Activated CD8-positive, alpha-beta T cell treated with anti-CD3 and anti-CD28 coated beads, Interleukin-2, amount 10 ng/mL, durations not matched to agents 7 days and 5 days (primary cell): ENCODE results near the gene SPG7. TPM values are rescaled to one million over a fixed set of nuclear protein-coding genes. Genes with fewer than 3 reads are reported as not detected.

Source experiments
- total RNA-seq, 2 experiments: library from RNA; stranded (reverse); gene quantifications; one replicate each; pipeline ENCODE4 v1.2.3, GENCODE V29; 2021

The SPG7 gene
- total RNA-seq, 2 experiments from 2014 or later: 94.7 to 98.4 TPM

Other genes starting within 250 kb of the SPG7 start
- 100 to 1,000 TPM; 157 to 175 TPM for gene ANKRD11, start 17.8 kb upstream of the SPG7 start, total RNA-seq
- 1,000 to 10,000 TPM; 1,842 to 1,844 TPM for gene RPL13, start 52.3 kb downstream of the SPG7 start, total RNA-seq
- gene CPNE7, start 67.4 kb downstream of the SPG7 start, total RNA-seq: 1 to 10 TPM; 1.1 to 1.8 TPM
- not detected for gene DPEP1, start 105.2 kb downstream of the SPG7 start, total RNA-seq
- 10 to 100 TPM; 95.7 to 98.9 TPM for gene CHMP1A, start 149.3 kb downstream of the SPG7 start, total RNA-seq
- 10 to 100 TPM; 13.2 to 16.1 TPM for gene SPATA33, start 149.4 kb downstream of the SPG7 start, total RNA-seq
- gene CDK10, start 178.3 kb downstream of the SPG7 start, total RNA-seq: 10 to 100 TPM; 76.0 to 77.1 TPM
- 1 to 10 TPM; 6.1 to 7.0 TPM for gene SPATA2L, start 193.3 kb downstream of the SPG7 start, total RNA-seq
- 1 to 10 TPM; 6.6 to 7.5 TPM for gene VPS9D1, start 212.5 kb downstream of the SPG7 start, total RNA-seq
- 10 to 100 TPM; 67.5 to 69.6 TPM for gene ZNF276, start 213.1 kb downstream of the SPG7 start, total RNA-seq